Measurements from ENCODE around the gene DSCAM.
"Not testable (repeated sequence)": the region's sequence is repeated elsewhere in the genome, so short reads cannot be mapped to it uniquely, and the experiment has no call there.

DSCAM gene

DNA sequence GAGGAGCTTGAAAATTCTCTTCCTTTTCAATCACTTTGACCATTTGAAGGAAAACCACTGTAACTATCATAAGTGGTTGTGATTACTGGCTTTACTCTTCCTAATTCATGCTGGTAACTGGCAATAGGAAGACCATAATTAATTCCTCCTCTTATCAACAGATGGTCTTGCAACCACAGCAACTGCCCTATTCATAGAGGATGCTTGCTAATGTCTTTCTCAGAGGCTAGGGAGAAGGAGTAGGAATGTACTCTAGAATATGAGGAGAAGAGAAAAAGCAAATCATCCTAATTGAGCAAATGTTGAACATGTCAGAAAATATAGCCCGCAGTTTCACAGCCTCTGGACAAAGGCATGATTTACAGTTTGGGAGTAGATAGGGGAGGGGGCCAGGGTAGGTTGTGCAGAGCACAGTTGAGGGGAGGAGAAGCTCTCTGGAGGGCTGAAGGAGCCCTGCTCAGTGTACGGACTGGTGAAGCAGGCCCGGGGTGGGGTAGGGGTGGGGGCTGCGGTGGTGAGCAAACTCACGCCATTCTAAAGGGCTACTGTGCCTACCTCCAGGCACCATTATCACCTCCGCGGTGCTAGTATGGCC lies 786.8 kb downstream of the DSCAM start:
- no peak for DNase-seq

DNA sequence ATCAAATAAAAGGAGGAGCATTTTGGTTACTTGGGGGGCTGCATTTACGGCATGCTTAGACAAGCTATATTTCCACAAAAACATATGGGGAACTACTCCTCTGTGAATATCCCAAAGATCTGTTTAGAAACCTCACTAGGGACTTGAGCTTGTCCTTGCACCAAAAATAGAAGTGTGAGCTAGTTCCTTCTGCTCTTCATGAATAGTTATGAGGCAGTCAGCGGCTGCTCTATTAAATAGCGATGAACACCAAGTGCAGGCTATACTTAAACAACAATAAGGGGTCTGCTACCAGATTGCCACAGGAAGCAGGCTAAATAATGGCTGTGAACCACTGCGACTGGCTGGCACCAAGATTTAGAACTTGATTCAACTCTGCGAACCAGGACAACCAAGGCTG lies 789.6 kb downstream of the DSCAM start:
- no peak for DNase-seq

DNA sequence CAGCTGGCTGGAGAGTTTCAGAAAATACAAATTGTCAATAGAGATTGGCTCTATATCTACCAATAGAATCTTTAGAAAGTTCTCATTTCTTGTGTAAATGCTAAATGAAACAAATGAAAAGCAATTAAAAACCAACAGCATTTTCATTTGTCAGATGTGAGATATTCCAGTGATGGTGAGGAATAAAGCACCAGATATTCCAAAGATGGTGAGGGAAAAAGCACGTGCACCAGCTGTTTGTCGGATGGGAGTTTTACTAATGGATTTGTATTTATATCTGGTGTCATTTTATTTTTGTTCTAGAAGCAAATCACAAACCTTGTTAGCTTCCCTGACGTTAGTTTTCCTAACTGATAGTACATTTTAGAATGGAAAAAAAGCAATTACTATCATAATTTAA lies 790.9 kb downstream of the DSCAM start:
- no peak for DNase-seq

DNA sequence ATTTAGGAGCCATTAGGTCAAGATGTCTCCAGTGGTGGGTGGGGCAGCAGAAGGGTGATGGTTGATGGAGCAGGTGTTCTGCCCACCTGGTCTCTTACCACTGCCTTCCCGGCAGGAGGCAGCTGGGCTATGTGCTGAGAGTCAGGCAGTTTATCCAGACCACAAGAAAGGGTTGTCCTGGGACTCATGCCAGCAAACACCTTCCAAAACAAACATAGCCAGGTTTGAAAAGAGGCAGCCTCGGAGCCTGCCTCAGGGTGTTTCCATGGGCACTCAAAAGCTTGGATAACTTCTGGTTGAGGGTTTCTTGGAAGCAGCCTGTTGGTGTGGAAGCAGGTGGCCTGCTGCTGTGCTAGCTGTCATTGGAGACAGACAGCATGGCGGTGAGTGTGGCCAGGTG lies 792.6 kb downstream of the DSCAM start:
- DNase-seq: peak; percentile 97

DNA sequence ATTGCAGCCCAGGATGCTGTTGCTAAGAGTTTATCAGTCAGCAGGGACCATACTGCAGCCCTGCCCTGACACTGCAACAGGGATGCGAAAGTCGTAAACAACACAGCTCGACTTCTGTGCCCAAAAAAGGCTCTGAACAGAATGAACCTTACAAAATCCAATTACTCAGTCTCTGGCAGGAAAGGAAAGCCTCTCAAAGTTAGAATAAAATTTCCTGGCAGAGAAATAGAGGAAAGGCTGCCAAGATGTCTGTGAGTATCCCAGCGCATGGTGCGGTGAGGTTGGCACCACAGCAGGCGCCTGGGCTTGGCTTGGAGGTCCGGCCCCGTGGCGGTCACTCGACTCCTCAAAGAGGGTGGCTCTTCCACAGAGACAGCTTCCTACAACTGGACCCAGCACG lies 794.0 kb downstream of the DSCAM start:
- DNase-seq: peak; percentile 97

DNA sequence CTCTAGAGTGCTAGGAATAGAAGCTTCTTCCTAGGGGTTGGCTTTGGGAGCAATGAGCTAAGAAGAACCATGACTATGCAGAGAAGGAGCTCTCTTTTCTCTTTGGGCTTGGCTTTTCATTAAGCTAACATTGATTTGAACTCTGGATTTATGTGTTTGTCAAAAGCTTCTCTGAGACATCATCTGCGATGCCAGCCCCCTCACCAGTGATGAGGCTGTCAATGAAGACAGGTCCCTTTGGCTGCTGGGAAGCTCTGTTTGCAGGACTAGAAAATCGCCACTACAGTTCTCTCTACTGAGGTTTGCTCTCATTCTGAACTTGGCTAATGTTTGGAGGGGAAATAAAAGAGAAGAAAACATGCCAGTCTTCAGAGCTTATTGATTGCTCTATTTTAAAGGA lies 794.7 kb downstream of the DSCAM start:
- peak; percentile 46 for DNase-seq

DNA sequence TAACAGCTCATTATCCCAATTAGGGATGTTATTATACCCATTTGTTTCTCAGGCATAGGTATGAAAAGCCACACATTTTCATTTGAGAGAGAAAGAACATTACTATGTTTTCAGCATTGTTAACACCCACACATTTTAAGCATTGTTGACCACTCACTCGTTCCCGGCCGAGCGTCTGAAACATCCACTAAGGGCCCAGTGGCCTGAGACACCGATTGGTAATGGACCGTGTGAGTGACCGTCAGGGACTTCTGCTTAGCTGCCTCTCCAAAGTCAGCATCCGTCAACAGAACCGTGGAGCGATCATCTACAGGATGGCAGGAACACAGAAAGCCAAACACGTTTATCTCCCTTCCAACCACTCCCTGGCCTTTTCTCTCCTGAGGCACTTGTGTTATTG lies 795.2 kb downstream of the DSCAM start:
- DNase-seq: no peak

DNA sequence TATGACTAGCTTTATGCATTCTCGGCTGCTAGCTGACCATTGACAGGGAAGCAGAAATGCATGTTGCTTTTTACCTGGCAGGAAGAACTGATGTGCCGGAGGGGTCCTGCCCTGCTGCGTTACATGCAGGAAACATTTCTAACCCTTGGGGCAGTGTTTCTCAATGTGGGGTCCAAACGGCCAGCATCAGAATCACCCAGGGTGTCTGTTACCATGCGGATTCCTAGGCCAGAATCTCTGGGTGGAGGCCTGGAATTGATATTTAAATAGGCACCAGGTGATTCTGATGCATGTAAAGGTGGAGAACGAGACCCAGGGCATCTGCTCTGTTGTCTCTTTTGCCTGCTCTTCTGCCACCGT lies 797.0 kb downstream of the DSCAM start:
- no peak for DNase-seq

DNA sequence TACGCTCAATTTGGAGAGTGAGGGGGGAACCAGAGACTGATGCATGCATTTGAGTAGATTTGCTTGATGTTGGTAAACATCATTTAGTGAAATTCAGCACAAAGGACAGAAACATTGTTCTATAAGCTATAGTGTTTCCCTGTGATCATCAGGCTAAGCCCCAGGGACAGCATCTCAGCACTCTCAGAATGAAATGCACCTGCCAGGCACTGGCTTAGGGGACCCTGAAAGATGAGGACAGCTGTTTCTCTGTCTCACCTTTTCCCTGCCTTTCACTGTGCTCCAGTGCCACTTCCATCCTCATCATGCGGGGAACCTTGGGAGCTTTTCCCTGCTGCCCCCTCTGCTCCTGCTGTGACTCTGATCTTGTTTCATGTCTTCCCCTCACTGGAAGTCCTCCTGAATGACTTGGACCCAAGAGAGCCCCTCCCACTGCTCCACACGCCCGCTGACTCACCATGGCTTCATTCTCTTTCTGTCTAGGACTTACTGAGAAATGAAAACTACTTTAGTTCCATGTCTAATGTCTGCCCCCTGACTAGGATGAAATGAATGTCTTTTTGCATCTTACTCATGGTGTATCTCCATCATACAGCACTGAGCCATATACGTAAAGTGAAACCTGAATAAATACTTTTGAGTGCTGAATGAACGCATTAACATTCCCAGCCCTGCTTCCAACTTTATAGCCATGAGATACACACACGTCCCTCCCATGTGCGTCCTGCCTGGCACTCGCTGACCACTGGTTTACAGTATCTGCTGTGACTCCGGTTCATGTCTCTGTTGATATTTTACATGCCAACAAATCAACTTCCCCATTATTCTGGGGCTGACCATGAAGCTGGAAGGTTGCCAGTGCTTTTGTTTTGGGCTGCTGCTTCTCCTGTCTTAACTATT lies 797.7 kb downstream of the DSCAM start:
- peak; percentile 31 for DNase-seq

DNA sequence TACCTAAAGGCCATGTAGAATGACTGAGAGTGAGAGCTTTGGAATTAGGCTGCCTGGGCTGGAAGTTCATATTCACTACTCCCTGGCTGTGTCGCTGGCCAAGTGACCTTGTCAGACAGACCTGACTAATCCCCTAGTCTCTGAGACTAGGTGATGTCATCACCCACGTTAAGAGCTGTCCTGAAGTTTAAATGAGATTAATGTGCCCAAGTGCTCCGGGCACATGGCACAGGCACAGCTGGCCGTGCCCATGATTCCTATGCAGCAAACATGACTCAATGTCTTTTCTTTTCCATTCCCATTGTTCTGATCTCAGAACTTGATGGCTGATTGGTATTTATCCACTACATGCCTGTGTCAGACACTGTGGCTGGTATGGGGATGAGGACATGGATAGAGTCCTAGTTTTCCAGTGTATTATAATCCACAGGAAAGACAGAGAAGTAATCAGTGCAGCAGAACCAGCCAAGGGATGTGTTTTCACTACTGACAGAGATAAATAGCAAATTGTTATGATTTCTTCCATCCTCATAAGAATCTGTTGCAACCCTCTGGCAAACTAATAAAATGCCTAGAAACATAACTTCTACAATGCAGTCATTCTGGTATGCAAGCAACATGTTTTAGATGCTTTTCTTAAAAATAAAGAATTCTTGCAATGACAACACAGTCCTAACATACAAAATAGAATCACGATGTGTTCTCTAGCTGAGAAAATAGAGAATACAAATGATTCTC lies 798.8 kb downstream of the DSCAM start:
- DNase-seq: no peak

DNA sequence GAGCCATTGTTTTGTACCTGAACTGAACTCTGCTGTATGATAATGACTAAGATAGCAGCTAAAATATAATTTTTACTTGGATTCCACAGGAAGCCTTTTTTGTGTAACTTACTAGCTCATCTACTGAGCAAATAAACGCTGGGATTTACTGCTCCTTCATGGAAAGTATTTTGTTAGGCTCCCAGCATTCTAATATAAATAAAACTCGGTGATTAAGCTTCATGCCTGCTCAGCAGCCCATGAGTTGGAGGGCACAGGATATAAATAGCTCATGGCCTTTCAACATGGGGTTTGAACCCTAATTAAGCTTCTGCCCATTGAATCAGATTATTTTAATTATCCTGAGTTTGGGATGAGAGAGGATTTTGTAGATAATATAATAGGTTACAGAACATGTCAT lies 799.7 kb downstream of the DSCAM start:
- DNase-seq: no peak

DNA sequence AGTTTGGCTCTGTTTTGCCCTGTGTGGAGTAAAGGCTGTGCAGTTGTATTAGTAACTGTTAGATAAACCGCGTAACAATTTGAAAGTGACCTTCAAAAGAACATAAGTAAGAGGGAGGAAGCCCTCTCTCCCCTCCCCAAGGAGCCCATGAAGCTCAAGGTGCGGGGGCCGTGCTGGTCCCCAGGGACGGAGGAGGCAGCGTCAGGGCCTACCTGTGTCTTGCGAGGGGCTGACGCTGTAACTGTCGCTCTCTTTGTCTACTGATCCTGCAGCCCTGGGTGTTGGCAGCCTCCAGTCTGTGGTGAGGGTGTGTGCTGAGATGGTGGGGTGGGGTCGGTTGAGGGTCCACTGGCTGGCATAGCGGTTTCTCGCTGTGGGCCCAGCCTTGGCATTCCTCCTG lies 803.1 kb downstream of the DSCAM start:
- DNase-seq: no peak

DNA sequence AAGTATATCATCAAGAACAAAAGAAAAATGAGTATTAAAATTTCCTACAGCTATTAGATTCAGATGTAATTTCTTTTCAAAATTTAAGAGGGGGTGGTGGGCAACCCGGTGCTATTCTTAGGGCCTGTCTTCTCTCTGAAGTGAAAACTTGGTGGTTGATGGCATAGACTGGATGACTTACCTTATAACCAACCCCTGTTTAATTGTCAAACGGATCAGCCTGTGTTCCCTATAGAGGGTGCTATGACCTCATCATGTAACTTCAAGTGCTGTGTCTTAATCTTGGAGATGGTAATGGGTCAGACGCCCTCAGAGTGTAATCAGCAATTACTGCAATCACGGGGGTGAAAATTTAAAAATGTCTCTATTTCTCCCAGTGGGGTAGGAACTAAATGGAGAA lies 803.5 kb downstream of the DSCAM start:
- no peak for DNase-seq

DNA sequence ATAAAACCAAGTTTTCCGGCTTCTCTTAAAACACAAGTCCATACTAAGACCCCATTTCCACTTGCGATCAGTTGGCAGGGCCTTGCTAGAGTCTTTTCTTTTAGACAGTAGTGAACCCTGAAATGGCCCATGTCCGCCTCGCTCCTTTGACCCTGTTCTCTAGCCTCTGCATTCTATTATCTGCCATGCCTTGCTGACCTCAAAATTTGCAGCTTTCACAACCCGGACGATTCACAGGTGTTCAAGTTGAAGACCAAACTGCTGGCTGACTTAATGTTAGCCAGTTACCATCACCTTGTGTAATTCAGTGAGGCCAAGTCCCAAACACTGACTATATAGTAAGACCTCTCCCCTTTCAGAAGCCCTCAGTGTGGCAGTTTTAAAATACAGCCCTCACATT lies 805.5 kb downstream of the DSCAM start:
- no peak for DNase-seq

DNA sequence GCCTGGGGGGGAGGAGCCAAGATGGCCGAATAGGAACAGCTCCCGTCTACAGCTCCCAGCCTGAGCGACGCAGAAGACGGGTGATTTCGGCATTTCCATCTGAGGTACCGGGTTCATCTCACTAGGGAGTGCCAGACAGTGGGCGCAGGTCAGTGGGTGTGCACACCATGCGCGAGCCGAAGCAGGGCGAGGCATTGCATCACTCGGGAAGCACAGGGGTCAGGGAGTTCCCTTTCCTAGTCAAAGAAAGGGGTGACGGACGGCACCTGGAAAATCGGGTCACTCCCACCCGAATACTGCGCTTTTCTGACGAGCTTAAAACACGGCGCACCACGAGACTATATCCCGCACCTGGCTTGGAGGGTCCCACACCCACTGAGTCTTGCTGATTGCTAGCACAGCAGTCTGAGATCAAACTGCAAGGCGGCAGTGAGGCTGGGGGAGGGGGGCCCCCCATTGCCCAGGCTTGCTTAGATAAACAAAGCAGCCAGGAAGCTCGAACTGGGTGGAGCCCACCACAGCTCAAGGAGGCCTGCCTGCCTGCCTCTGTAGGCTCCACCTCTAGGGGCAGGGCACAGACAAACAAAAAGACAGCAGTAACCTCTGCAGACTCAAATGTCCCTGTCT lies 813.7 kb downstream of the DSCAM start:
- DNase-seq: not testable (repeated sequence)

DNA sequence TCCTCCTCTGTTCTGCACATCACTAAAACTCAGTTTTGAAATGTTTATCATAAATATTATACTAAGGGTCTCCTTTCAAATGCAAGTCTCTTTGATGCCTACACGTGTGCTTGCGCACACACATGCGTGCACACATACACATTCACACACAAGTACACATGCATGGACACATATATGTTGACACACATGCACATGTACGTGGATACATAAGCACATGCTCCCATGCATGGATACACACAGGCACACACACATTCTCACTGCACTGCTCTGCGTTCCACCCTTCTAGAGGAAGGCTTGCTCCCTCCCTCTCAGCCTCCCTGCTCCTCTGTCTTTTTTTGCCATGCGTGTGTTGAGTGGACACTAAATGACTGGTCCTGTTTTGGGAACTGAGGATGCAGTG lies 817.1 kb downstream of the DSCAM start:
- no peak for DNase-seq

DNA sequence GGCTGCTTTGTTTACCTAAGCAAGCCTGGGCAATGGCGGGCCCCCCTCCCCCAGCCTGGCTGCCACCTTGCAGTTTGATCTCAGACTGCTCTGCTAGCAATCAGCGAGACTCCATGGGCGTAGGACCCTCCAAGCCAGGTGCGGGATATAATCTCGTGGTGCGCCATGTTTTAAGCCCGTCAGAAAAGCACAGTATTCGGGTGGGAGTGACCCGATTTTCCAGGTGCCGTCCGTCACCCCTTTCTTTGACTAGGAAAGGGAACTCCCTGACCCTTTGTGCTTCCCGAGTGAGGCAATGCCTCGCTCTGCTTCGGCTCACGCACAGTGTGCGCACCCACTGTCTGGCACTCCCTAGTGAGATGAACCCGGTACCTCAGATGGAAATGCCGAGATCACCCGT lies 818.6 kb downstream of the DSCAM start:
- DNase-seq: not testable (repeated sequence)

DNA sequence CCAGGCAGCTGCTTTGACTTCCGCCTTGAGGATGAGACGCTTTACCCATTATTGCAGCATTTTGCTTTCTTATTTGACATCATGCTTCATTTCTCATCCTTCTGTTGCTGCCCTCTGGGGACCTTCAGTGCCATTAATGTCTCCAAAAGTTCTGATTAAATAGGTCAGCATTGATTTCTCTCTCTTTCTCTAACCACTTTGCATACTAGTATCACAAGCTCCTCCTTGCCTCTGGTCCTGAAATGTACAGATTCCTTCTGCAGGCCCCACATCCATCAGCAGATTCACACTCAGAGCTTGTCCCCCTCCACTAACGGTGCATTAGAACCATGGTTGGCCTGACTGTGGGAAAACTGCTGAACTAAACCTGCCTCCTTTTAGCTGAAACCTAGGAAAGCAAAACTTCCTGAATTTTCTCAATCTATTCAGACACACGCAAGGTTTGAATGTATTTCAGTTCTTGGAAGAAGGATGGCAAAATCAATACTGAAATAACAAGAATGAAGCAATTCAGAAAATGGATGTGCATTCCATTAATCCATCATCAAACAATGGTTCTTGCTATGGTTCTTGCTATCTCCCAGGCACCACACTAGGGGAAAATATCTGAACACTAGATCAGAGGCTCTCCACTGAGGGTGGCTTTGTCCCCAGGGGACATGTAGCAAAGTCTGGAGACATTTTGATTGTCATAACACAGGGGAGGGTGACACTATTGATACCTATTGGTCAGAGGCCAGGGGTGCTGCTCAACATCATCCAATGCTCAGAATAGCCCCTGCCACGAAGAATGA lies 825.2 kb downstream of the DSCAM start:
- no peak for DNase-seq

DNA sequence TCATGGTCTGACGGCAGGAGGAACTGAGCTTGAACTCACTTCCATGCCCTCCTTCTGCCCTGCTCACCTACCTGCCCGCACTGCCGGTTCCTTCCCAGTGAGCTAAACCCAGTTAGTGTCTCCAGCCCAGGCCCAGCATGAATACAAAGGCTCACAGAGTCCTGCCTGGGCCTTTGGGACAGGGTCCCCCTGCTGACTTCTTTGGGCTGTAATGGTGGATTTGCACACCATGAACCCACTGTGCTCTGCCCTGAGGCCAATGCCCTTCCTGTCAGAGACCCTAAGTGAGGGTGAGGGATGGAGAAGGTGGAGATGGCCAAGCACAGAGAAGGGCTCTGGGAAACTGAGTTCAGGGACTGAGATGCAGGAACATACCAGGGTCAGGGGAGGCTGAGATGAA lies 826.3 kb downstream of the DSCAM start:
- DNase-seq: no peak

DNA sequence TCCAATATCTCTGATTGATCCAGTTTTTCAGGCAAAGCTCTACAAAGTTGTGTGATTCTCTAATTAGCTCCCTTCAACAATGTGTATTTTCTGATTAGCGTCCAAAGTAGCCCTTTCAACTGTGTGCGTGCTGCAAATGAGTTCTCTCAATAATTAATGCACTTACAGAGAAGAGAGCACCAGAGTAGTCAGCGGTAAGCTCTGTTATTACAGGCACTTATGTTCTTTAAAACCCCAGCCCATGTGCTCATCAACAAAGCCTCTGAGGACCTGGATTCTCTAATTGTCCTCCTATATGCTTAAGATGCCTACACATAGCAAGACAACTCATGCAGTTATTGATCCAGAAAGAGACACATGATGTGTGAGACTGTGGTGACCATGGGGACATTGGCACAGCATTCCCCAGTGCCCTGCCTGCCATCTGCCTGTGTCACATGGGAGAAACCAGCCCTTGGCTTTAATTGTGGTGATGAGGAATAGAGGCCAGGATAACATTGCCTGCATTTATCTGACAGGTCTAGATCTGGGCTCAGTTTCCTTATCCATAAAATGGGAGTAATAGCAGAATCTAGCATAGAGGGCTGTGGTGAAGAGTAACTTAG lies 828.0 kb downstream of the DSCAM start:
- DNase-seq: no peak

DNA sequence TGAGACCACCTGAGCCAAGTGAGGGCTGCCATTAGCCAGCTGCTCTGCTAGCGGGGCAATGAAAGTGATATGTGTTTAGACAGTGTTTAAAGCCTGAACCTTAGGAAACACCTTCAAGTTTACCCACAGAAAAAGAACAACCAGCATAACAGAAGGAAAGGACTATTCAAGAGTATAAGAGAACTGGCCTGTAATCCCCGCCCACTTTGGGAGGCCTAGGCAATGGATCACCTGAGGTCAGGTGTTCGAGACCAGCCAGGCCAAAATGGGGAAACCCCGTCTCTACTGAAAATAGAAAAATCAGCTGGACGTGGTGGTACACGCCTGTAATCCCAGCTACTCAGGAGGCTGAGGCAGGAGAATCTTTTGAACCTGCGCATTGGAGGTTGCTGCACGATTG lies 830.3 kb downstream of the DSCAM start:
- DNase-seq: no peak

DNA sequence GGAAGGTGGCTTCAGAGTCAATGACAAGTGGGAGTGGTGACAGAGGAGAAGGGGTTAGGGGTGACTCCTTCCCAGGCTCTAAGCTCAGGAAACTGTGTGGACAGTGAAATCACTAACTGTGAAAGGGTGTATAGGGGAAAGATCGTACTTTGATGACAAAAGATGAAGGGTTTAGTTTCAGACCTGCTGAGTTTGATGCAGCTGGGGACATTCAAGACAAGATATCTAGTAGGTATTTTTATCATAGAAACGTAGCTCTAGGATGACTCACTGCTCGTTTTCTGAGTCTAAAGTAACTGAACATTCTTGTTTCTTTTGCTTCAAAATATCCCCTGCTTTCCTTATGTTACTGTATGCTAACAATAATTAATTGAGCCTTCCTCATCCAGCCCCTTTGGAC lies 830.7 kb downstream of the DSCAM start:
- no peak for DNase-seq
